ENCODE data around the gene DFFB. TPM values are rescaled to one million over a fixed set of nuclear protein-coding genes. Genes with fewer than 3 reads are reported as not detected.

The DFFB gene, protein sequence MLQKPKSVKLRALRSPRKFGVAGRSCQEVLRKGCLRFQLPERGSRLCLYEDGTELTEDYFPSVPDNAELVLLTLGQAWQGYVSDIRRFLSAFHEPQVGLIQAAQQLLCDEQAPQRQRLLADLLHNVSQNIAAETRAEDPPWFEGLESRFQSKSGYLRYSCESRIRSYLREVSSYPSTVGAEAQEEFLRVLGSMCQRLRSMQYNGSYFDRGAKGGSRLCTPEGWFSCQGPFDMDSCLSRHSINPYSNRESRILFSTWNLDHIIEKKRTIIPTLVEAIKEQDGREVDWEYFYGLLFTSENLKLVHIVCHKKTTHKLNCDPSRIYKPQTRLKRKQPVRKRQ
- total RNA-seq (2022; extraction: Qiagen RNA extraction): 2.7 to 4.2 TPM (median 3.7 TPM) in 5 replicates

DNA sequence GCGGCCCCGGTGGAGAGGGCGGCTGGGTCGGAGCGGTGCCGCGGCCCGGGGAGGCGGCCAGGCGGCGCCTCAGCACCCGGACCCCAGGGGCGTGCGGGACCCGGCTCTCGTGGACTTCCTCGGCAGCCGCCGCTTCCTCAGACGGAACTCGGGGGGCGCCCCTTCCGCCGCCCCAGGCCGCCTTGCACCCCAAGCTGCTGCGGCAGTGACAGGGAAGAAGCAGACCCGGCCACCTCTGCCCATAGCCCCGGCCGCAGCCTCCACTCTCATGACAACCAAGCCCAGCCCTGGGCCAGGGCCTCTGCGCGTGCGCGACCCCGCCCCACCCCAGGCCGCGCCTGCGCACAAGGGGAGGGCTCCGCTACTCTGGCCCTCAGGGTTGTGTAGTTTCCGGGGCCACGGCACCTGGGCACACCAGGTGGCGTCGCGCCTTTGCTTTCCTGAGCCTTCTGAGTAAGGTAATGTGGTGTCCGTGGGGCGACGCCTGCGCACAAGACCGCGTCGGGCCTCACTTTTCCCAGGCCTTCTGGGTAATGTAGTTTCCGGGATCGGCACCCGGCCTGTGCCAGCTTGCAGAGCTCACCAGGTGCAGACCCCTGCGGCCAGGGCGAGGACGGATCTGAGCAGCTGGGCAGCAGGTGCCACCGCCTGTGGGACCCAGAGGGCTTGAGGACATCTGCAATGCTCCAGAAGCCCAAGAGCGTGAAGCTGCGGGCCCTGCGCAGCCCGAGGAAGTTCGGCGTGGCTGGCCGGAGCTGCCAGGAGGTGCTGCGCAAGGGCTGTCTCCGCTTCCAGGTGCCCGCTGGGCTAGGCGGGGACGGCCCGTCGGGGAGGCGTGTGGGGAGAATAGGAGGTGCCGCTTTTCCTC lies at the start of gene DFFB, which contains the start of gene CEP104:
TSS of gene DFFB (plus strand) at position 554 of the 868 bp plus-strand sequence. CDS start at position 682, 128 bp downstream.
TSS of gene CEP104 (minus strand) at position 289 of the 868 bp plus-strand sequence. CDS start 4,804 bp downstream, outside the sequence.

DNA sequence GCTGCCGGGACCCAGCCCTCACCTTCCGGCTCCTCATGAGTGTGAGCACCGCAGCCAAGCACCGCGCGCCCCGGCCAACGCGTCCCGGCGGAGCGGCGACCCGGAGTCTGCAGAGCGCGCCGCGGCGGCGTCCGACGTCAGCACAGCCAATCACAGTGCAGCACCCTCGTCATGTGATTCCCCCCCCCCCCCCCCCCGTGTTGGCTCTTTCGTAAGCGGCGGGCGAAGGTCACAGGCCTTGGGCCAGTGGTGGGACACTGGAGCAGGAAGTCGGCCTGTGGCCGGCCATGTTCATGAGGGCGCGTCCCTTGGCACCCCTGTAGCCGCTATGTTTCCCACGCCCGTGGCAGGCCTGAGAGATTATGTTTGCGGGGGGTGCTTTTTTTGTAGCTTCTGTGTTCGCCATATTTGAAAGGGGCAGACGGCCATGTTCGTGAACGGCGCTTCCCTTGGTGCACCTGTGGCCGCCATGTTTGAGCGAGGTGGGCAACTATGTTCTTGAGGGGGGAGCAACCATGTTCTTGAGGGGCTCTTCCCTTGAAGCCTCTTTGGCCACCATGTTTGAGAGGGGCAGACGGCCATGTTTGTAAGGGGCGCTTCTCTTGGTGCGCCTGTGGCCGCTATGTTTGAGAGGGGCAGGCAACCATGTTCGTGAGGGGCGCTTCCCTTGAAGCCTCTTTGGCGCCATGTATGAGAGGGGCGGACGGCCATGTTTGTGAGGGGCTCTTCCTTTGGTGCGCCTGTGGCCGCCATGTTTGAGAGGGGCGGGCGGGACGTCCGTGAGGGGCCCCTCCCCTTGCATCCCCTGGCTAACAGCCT lies 43.1 kb downstream of the DFFB start, which contains the start of gene C1orf174:
TSS of gene C1orf174 (minus strand) at position 123 of the 819 bp plus-strand sequence. CDS start at position 37, 86 bp downstream.

Other genes starting within 250 kb of the DFFB start
- 7.6 to 15.3 TPM (median 13.2 TPM) in 5 replicates for gene MEGF6, start 246.0 kb upstream of the DFFB start, total RNA-seq (2022; extraction: Qiagen RNA extraction)
- gene TPRG1L, start 232.5 kb upstream of the DFFB start, total RNA-seq (2022; extraction: Qiagen RNA extraction): 23.6 to 29.4 TPM (median 27.2 TPM) in 5 replicates
- 15.9 to 21.7 TPM (median 21.0 TPM) in 5 replicates for gene WRAP73, start 207.4 kb upstream of the DFFB start, total RNA-seq (2022; extraction: Qiagen RNA extraction)
- 0.31 to 0.65 TPM (median 0.55 TPM) in 5 replicates for gene TP73, start 205.0 kb upstream of the DFFB start, total RNA-seq (2022; extraction: Qiagen RNA extraction)
- gene CCDC27, start 105.0 kb upstream of the DFFB start, total RNA-seq (2022; extraction: Qiagen RNA extraction): not detected in 5 replicates
- gene SMIM1, start 84.7 kb upstream of the DFFB start, total RNA-seq (2022; extraction: Qiagen RNA extraction): 1.4 to 2.8 TPM (median 1.7 TPM) in 5 replicates
- 29.7 to 38.3 TPM (median 32.6 TPM) in 5 replicates for gene LRRC47, start 61.0 kb upstream of the DFFB start, total RNA-seq (2022; extraction: Qiagen RNA extraction)
- 14.6 to 21.4 TPM (median 16.8 TPM) in 5 replicates for gene CEP104, start 265 bp upstream of the DFFB start, total RNA-seq (2022; extraction: Qiagen RNA extraction)
- 22.9 to 25.9 TPM (median 24.8 TPM) in 5 replicates for gene C1orf174, start 42.8 kb downstream of the DFFB start, total RNA-seq (2022; extraction: Qiagen RNA extraction)

Data from A549 treated with CORT108297 at 1 μM for 4 hours (cell line).